ENCODE measurements around the gene PITPNC1. TPM values are rescaled to one million over a fixed set of nuclear protein-coding genes. Genes with fewer than 3 reads are reported as not detected.
"Not testable (repeated sequence)": the region's sequence is repeated elsewhere in the genome, so short reads cannot be mapped to it uniquely, and the experiment has no call there.

Gene PITPNC1
- total RNA-seq, 1 experiment from 2014 or later = 20.8 TPM

- no TSS peak for BruUV-seq (replicated peaks)
- H3K36me3 ChIP-seq (ENCODE audit: control insufficient read depth, insufficient read depth, low read length) = no peaks in the 10 kb centered on the region
- no peak for ATAC-seq
Observed at GRCh38 chr17:67514998-67515397, 137.9 kb downstream of the PITPNC1 start.

GRCh38 chr17:67515490-67516083 lies 138.5 kb downstream of the PITPNC1 start:
- ChIA-PET CTCF (no interaction called here), POLR2A (no interaction called here)
- DNase-seq (ENCODE audit: low read depth, low spot score) (no peak), ATAC-seq (no peak)
- no TSS peak for BruUV-seq (replicated peaks)
- in situ Hi-C loops (cut with HindIII; ENCODE audit: low pct_unique_long_range_greater_than_20kb, low sequenced_read_pairs) (no loop called here), intact Hi-C loops (cut with micrococcal nuclease; ENCODE audit: unreplicated experiment) (no loop called here)
- no peaks in the 10 kb centered on the region for H3K36me3 ChIP-seq (ENCODE audit: control insufficient read depth, insufficient read depth, low read length)
- TF ChIP-seq CTCF (IDR thresholded peaks at IDR 0.05) = no peak
- no peak for TF ChIP-seq SIN3A (IDR thresholded peaks at IDR 0.05; ENCODE audit: borderline replicate concordance, insufficient read depth, low read depth, low read length)
- no peak for TF ChIP-seq REST (IDR thresholded peaks at IDR 0.05; ENCODE audit: insufficient read depth in 1 of 2, low read depth in 2 of 2, low read length in 1 of 2)
- H3K4me3 ChIP-seq (ENCODE audit: low read depth in 2 of 2, low read length in 2 of 2) = no peak overlapping the region
- H3K27ac ChIP-seq (ENCODE audit: low read length) = no peak overlapping the region
- H3K9me3 ChIP-seq (ENCODE audit: control insufficient read depth, insufficient read depth, low read depth, low read length) = no peaks in the 10 kb centered on the region
- no peaks in the 10 kb centered on the region for H3K27me3 ChIP-seq (ENCODE audit: control insufficient read depth, insufficient read depth, low read length)
- no peaks in the 10 kb centered on the region; the same call in 1 of the 2 replicates for H3K4me1 ChIP-seq (ENCODE audit: control insufficient read depth, insufficient read depth, low read length)

More at GRCh38 chr17:67514998-67515397, 137.9 kb downstream of the PITPNC1 start:
- no peak overlapping the region for H3K4me3 ChIP-seq (ENCODE audit: low read depth in 2 of 2, low read length in 2 of 2)
- ChIA-PET POLR2A (no interaction called here), CTCF (no interaction called here)
- intact Hi-C loops (cut with micrococcal nuclease; ENCODE audit: unreplicated experiment) = no loop called here
- H3K27ac ChIP-seq (ENCODE audit: low read length) = no peak overlapping the region
- H3K4me1 ChIP-seq (ENCODE audit: control insufficient read depth, insufficient read depth, low read length) = no peaks in the 10 kb centered on the region
- no peak for TF ChIP-seq SIN3A (IDR thresholded peaks at IDR 0.05; ENCODE audit: borderline replicate concordance, insufficient read depth, low read depth, low read length)
- no peak for DNase-seq (ENCODE audit: low read depth, low spot score)
- no peaks in the 10 kb centered on the region for H3K27me3 ChIP-seq (ENCODE audit: control insufficient read depth, insufficient read depth, low read length)
- in situ Hi-C loops (cut with HindIII; ENCODE audit: low pct_unique_long_range_greater_than_20kb, low sequenced_read_pairs) = no loop called here
- H3K9me3 ChIP-seq (ENCODE audit: control insufficient read depth, insufficient read depth, low read depth, low read length) = no peaks in the 10 kb centered on the region

GRCh38 chr17:67516571-67516970 lies 139.5 kb downstream of the PITPNC1 start:
- in situ Hi-C loops (cut with HindIII; ENCODE audit: low pct_unique_long_range_greater_than_20kb, low sequenced_read_pairs); DNase-seq (ENCODE audit: low read depth, low spot score); intact Hi-C loops (cut with micrococcal nuclease; ENCODE audit: unreplicated experiment); H3K36me3 ChIP-seq (ENCODE audit: control insufficient read depth, insufficient read depth, low read length); H3K4me1 ChIP-seq (ENCODE audit: control insufficient read depth, insufficient read depth, low read length); POLR2A ChIA-PET; H3K4me3 ChIP-seq (ENCODE audit: low read depth in 2 of 2, low read length in 2 of 2); CTCF ChIA-PET; H3K9me3 ChIP-seq (ENCODE audit: control insufficient read depth, insufficient read depth, low read depth, low read length); ATAC-seq; H3K27ac ChIP-seq (ENCODE audit: low read length); H3K27me3 ChIP-seq (ENCODE audit: control insufficient read depth, insufficient read depth, low read length); BruUV-seq (replicated peaks): not testable (repeated sequence)

Measured in Panc1 (cell line).